Epidermal melanocyte (primary cell): ENCODE data around the gene EXOC4.

Experiments
- DNase-seq: peaks from one replicate; pipeline ENCODE4 v3.0.0; 2011; ENCODE audit warnings: low spot score; ENCODE audit not compliant: insufficient read length

EXOC4 gene

DNA sequence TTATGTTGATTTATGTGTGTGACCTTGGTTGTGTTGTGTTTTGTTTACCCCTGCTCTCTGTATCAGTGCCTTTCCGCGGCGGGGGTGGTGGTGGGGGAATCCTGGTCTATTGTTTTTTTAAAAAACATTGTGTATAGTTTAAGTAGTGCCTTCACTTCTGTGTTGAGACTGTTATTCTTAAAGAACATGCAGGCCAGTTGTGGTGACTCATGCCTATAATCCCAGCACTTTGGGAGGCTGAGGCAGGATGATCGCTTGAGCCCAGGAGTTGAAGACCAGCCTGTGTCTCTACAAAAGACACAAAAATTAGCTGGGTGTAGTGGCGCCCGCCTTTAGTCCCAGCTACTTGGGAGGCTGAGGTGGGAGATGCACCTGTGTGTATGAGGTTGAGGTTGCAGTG, 445.2 kb downstream of the EXOC4 start:
- no peak for DNase-seq

DNA sequence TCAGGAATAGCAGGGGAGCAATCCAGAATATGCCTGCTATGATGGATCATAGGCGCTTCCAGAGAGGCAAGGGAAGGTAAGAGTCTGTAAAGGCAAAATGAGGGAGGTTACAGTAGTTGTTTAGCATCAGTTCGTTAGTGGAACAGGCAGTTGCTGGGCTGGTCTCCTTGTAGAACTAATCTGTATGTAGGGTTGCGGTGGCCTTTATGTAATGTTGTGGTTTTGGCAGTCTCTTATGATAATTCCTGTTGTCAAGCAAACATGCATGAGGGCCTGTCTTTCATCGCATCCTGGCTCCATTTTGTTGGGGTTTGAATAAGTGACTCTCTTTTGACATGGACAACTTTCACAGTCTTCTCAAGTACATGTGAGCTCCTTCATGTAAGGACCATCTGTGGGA, 446.5 kb downstream of the EXOC4 start:
- DNase-seq = no peak

DNA sequence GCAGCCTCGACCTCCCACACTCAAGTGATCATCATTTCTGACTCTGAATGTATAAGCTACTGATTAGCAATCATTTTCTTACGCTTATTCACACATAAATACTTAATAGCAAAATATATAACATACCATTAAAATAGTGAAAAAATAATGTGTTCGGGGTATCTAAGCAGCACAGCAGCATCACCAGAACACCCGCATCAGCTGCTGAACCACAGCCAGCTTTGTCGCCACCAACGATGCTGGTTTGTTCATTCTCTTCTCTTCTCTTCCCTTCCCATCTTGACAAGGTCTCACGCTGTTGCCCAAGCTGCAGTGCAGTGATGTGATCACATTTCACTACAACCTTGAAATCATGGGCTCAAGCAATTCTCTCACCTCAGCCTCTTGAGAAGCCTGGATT, 449.2 kb downstream of the EXOC4 start:
- DNase-seq = no peak

DNA sequence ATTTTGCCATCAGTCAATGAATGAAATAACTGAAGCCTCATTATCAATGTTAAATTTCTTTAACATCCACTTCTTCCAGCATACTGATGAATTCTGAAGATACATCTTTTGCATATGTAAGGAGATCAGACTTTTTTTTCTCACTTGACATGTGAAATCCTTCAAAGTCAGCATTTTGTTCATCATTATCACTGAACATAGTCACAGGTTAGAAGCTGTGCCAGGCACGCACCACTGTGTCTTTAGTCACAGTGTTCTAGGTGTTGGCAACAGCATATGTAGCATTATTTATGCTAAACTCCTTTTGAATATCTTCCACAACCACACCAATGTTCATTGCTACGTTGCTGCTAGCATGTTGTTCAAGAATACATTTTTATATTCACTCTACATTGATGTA, 450.1 kb downstream of the EXOC4 start:
- no peak for DNase-seq

DNA sequence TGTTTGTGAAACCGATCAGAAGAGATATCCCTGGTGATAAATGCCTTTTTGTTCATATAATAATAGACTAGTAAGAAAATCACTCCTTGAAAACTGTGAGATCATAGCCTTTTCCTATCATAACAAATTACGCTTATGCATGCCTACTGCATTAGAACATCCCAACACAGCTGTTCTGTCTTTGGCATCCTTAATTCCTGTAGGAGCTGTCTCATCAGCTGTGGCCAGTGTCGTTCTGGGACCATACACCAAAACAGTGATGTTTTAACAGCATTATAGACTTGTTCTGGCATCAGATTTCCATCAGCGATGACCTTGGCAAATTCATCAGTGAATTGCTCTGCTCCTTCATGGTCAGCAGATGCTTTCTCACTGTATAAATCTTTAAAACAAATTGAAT, 450.7 kb downstream of the EXOC4 start:
- no peak for DNase-seq

DNA sequence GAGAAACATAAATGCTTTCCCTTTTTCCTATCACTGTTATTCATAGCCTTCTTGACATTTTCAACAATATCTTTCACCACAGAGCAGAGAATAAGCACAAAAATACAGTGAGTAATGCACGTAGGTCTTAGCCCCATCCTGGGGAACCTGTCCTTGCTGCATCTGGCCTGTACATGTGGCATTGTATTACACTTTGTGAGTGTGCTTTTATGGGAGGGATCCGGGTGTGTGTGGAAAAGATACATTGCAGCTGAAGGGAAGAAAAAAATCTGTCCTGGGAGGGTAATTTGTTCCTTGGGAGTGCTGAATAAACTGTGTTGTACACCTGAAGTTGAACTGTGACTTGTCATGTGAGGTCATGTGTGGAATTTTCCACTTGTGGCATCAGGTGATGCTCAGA, 451.6 kb downstream of the EXOC4 start:
- DNase-seq = no peak

DNA sequence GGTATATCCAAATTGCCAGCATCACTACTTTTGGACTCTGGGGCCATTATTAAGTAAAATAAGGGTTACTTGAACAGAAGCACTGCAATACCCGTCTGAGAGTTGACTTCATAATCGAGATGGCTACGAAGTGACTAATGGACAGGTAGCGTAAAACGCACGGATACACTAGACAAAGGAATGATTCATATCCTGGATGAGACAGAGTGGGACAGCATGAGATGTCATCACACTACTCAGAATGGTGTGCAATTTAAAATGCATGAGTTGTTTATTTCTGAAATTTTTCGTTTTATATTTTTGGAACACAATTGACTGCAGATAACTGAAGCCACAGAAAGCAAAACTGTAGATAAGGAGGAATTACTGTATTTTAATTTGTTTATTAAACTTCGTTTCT, 452.7 kb downstream of the EXOC4 start:
- DNase-seq = no peak

DNA sequence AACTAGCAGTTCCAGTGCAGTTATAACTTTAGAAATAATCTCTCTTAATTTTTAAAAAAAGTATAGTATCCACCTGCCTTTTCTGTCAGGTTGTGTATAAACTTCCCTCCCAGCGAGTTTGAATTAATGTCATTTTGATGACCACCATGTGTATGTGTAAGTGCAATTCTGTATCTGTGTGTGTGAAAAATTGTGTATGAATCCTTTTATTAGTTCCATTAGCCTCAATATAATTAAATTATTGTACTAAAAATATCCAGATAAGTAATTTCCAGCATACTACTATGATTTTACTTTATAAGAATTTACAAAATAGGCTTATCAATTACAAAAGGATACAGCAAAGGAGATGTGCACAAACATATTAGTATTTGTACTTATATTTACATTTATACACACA, 453.1 kb downstream of the EXOC4 start:
- DNase-seq = no peak

DNA sequence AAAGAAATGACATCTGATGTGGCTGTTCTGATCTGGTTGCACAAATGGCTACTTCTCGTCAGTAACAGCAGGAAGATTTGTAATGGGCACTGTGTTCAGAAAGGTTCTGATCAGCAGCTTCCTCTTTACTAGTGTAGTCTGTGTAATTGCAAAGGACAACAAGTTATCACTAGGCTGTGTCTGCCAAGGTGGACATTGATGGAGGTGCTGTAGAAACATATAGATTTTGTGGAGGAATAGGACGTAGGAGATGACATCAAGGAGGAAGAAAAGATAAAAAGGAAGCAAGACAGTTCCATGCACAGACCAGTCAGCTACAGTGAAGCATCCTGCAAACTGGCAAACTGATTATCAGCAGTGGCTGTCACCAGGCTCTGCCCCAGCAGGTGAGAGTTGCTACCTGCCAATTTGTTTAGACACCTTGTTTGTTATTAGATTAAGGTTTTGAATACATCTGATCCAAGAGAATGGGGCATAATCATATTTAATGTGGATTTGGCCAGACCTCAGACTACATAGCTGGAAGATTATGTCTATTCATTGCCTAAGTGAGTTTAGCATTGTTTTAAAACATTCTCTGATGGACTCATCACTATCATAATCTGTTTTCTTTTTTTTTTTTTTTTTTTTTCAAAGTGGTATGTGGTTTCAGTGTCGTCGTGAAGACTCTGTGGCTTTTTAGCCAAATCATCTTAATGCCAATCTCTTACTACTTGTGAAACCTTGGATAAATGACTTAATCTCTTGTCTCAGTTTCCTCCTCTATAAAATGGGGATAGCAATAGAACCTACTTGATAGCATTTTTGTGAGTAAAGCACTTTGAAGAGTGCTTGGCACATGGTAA, 456.4 kb downstream of the EXOC4 start:
- DNase-seq = no peak

DNA sequence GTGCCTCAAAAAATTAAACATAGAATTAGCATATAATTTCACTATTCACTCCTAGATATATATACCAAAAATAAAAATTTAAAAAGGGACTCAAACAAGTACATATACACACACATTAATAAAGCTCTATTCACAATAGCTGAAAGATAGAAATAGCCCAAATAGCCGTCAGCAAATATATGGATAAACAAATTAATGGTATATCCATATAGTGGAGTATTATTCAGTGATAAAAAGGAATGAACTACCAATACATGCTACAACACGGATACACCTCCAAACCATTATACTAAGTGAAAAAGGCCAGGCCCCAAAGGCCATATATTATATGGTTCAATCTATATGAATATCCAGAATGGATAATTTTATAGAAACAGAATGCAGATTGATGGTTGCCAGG, 459.7 kb downstream of the EXOC4 start:
- DNase-seq = no peak

DNA sequence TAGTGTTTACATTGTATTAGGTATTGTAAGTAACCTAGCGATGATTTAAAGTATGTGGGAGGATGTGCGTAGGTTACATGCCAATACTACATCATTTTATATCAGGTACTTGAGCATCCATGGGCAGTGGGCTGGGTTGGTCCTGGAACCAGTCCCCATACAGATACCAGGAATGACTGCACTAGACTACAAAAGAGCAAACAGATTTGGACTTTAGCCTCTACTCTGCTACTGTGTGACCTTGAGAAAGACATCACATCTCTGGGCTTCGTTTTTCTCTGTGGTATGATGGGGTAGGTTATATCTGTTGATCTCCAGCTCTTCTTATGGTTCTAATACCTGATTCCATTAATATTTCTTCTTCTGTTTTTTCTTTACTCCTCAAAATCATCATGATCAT, 461.8 kb downstream of the EXOC4 start:
- no peak for DNase-seq

DNA sequence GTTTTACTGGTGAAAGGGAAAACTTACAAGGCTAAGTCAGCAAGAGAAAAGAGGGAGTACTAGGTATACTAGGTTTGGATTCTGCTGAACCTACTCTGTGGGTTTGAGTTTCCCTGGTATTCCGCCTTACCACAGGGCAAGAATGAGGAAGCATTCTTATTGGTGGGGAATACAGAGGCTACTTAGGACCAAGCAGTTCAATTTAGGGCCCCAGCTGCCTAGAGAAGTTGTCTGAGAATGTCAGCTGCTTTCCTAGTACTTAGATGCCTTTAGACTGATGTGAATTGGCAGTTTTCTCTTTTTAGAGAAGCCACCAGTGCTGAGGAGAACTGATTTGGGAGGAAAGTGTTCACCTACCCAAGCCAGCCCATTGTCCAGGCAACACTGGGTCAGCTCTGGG, 465.3 kb downstream of the EXOC4 start:
- DNase-seq = no peak

DNA sequence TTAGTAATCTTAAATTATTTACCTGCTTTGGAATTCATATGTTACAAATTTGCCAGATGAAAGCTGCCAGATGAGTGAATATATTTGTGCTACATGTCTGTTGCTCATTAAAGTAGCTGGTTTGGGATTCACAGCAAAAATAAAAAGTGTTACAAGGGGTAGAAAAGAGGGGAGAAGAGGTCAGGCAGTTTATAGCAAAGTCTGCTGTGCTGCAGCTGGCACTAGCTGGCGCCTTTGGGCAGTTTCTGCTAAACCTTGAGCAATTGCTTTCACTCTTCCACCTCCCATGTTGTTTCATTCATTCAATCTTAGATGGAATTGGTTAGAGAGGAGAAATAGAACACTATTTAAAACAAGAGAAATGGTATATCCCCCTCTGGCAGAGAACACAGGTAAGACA, 470.2 kb downstream of the EXOC4 start:
- DNase-seq = no peak

DNA sequence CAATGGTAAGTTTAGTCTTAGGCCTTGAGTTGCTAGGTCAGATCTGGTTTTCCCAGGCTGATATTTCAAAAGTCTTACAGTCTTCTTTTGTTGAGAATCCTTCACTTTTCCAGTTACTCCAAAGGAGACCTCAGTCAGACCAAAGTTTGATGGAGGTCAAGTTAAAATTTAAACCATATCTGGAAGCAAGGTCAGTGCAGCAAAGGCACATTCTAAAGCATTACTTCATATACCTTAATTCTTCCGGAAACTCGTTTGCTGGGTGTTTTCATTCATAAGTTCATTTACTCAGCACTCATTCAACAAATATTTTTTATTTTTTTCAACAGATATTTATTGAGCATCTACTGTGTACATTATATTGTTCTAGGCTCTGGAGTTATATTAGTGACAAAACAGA, 471.3 kb downstream of the EXOC4 start:
- DNase-seq = no peak

DNA sequence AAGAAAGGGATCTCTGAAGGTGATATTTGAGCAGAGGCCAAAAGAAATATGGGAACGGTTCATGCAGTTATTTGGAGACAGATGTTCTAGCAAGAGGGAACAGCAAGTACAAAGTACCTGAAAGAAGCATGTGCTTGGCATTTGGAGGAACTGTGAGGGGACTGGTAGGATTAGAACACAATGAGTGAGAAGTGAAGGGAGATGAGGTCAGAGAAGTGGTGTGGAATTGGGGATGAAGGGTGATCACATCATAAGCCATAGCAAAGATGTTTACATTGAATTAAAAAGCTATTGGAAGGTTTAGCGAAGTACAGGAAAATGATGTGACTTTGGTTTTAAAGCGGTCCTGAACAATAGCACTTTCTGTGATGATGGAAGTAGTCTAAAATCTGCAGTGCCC, 471.8 kb downstream of the EXOC4 start:
- DNase-seq = no peak

DNA sequence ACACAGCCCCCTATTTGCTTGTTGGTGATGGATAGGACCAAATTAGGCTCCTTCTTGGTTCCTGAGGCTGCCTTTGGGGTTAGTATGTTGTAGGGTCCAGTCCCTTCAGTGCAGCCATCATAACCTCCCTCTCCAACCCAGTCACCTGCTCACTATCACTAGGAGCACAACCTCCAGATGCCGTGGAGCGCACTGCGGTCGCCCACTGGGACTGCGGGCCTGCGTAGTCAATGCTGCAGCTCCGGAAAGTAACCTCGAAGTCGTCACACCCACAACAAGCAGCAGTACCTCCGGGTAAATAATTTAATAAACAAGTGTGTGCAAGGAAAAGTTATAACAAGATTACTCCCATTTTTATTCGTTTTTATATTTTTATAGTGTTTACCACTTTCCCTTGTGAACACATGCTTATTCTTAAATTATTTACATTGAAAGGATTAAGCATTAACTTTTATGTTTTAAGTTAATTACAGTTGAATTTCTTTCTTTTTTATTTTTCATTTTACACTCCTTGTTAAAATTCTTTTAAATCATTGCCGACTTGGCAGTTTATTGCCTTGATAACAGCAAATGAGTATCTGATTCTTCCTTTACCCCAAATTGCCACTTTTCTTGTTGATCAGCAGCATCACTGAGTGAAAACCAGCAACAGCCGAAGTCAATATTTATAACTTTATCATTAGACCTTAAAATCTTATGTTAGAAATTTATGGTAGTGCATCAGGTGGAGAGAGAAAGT, 474.8 kb downstream of the EXOC4 start:
- no peak for DNase-seq

DNA sequence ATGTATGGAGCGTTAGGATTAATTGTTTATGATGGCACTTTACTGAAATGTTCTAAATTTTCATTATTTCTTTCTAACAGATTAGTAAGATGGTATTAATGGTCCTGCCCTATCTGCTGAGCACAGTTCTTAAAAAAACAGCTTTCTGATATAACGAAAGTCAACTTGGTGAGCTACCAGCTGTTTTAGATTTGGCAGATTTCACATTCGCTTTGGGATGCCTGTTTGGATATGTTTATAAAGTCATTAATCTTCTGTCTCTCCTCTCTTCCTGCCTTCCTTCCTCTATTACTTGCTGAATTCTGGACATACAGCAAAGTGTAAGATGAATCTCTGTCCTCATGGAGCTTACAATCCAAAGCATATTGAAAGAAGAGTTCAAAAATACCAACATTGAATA, 477.5 kb downstream of the EXOC4 start:
- no peak for DNase-seq

DNA sequence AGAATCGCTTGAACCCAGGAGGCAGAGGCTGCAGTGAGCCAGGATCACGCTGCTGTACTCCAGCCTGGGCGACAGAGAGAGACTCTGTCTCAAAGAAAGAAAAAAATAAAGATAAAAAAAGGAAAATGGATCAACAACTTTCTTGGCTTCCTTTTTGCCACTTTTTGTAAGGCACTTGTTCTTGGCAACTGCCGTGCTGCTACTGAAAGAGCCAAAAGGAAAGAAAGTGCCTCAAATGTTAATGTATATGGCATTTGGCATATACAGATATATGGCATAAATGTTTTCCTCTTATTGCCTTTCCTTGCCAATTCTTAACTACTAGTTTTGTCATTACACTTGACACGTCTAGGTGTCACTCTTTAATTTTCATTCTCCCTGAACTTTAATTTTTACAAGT, 480.5 kb downstream of the EXOC4 start:
- no peak for DNase-seq

DNA sequence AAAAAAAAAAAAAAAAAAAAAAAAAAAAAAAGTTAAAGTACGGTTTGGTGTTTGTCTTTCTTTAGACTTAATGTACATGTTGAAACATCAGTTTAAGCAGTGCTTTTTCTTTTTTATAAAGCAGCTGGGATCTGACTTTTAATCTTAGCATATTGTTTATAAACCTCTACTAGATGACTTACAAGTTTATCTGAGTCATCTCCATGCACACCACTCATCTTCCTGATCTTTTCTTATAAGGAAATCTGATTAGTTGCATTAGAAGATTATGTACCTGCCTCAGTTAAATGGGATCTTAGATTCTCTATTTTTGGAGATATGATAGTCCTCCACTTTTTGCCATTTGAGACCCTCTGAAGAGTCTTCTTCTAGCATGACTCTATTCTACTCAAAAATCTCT, 482.3 kb downstream of the EXOC4 start:
- no peak for DNase-seq

DNA sequence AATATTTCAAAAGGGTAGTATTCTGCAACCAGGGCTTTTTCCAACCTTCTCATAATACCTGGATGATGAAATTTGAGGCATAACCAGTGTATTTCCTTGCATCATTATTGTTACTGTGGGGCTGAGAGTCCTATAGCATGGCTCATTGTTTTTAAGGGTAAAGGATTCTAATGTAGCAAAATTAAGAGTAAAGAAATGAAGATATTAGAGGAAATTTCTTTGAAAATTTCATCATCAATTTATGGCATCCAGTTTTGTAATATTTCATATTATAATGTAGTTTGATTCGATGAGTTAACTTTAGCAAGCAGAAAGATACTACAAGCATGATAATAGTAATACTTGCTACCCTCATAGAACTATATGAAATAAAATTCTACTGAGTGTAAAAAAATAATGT, 486.9 kb downstream of the EXOC4 start:
- DNase-seq = no peak

DNA sequence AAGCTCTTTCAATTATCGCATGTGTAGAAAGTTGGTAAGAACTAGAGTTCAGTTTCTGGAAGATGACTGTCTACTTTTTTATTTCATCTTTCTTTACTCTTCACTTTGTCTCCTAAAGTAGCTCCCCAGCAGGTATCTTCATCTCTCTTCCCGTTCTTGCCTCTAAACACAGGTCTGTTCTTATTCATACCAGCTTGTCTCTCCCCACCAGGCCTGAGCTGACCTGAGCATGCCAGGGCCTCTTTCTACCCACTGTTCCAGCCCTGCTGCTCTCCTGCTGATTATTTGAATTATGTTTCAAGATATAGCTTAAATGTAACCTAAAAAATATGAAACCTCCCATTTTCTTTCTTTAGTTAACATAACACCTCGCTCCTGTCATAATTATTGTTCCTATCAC, 488.2 kb downstream of the EXOC4 start:
- DNase-seq = no peak

DNA sequence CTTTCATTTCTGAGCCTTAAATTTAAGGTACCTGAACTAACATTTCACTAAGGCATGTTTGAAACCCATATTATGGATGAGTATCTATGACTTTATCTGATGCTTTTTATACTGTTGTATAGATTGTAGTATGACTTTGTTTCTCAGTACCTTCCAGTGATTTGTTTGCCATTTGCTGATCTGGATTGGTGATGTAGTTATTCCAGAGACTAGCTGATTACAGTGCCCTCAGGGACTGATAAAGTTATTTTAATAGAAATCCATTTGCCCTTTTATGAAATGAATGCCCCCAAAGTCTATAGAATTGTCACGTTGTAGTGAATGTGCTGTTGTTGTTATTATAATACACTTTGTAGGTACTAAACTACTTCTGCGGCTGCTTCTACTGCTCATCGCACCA, 488.8 kb downstream of the EXOC4 start:
- DNase-seq = no peak
